HG02870 (cell line): ENCODE results near the gene CHL1.
A peak's percentile ranks its signal among the peaks of the same experiment; 100 is the strongest.
"Not testable (repeated sequence)": the region's sequence is repeated elsewhere in the genome, so short reads cannot be mapped to it uniquely, and the experiment has no call there.

ENCODE experiments used
- ATAC-seq: cut with Tn5 transposase; IDR thresholded peaks from one replicate; pipeline ENCODE4 v1.9.1; 2021; ENCODE audit warnings: mild to moderate bottlenecking, moderate library complexity; ENCODE audit not compliant: unreplicated experiment

Gene CHL1

DNA sequence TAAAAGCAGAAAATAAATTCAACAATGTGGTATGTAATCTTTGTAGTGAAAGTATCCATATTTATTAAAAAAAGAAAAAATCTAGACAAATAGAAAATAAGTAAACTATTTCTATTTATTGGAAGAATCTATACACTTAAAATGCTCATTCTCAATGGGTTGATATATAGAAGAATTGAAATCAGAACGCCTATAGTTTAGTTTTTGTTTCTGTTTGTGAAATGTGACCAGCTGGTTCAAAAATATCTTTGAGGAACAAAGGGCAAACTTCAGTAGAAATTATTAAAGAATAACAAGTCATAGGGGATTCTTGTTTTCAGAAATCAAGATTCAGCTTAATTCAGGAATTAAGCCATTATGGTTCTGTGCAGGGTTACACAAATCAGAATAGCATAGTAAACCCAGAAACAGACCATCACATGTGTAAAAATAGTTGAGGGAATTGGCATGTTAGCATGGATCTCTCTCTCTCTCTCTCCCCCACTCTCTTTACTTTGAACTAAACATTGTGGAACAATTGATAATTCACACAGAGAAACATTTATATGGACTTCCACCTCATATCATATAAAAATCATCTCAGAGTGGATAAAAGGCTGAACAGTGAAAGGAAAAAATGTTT, 134.0 kb downstream of the CHL1 start:
- no peak for ATAC-seq

DNA sequence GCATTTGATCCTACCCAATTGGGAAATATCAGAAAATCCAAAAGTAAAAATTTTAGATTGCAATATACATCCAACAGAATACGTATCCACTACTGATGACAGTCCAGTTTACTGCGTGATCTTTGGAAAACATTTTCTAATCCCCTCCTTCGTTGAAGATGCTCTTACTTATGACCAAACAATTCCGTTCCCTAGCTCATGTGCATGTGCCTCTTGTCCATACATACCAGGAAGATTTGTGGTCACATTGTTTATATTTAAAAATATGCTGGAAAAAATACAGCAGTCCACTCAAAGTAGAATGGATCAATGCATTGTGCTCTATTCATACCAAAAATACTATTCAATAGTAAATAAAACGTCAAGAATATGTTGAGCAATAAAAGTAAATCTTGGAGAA, 135.3 kb downstream of the CHL1 start:
- ATAC-seq = no peak

DNA sequence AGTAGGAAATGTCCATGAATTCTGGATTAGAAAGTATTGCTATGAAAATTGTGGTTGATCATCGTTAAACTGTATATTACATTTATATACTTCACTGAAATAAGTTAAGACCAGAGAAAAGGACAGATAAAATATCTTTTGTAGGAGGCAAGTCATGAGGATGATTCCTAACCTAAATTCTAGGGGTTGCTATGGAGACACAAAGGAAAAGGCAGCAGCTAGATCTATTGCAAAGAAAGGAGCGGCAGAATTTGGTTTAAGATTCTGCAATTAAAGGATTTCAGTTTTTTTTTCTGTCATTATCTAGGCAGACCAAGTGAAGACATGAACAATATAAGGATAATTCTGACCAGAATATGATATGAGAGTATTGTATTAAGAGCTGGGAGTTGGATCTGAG, 136.1 kb downstream of the CHL1 start:
- ATAC-seq = no peak

DNA sequence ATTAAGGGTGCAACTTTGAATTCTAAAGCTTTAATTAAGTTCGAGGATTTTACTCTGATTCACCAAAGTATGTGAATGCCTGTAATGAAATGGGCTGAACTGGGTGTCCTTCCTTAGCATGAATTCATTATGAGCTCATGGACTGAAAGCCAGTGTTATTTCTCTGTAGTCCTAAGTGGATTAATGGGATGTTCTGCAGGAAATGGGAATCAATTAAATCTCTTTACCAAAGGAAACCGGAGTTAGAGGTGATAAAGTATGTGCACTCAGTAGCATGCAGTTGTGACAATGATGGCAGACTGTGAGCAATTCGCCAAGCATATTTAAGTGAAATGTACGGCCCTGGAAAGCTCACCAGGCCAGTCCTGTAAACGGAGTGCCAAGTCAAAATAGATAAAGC, 138.7 kb downstream of the CHL1 start:
- no peak for ATAC-seq

DNA sequence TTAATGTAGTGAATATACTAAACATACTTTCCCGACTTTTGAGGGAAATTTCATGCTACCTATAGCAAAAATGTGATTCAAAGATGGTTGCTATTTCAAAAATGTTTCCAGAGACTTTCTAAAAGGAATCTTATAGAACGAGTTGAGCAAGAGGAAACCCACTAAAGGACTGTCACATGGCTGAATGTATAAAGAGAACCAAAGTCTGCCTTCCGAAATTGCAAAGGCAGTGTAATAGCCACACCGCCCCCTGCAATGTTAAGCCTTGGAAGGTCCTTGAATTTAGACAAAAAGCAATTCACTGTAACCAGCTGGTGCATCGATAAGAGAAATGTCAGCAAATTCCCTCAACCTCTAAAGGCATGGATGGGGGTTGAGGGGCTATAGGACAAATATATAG, 142.8 kb downstream of the CHL1 start:
- ATAC-seq = no peak

DNA sequence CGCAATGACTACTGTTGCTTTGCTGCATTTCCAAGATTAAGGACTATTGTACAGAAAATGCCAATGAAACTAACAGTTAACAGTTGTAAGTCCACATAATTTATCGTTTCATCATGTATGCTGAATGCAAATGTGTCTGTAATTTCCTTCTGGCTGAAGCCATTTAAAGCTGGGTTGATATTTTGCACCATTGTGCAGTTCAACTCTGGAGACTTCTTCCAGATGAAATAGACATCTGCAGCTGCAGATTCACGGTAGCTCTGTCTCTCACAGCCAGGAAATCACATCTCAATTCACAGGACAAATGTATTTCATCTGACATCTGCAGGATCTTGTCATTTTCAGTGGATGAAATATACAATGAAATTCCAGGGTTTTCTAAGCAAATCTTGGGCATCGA, 145.4 kb downstream of the CHL1 start:
- no peak for ATAC-seq

DNA sequence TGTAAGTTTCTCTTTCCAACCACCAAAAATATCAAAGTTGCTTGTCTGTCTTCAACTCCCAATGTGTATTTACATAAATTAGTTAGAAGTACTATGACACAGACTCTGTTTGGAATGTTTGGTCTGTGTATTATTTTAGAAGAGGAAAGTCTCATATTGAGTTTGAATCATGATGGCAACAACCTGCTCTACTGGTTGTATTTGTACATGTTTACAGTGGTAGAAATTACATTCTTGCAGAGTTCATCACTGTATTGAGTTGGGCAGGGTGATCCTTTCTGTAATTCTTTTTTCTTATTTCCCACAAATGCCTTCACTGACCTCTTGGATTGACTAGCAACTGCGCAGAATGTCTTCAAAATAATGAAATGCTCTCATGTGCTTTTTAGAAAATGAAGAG, 149.6 kb downstream of the CHL1 start:
- no peak for ATAC-seq

DNA sequence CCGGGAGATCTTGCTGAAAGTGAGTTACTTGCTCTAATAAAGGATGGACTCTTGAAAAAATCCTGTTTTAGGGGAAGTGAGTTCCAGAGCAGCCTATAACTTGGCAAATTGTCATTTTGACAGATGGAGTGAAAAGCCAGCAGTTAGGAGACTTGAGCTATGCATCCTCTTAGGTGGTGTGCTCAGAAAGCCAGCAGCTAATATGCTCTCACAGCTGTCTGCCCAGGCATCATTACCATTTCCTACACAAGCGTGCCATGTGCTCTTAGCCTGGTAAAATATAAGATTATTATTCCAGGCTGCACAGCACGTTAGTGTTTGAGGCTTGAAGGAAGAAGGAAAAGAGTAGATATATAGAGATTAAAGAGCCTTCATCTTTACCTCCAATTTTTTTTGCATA, 151.0 kb downstream of the CHL1 start:
- ATAC-seq = no peak

DNA sequence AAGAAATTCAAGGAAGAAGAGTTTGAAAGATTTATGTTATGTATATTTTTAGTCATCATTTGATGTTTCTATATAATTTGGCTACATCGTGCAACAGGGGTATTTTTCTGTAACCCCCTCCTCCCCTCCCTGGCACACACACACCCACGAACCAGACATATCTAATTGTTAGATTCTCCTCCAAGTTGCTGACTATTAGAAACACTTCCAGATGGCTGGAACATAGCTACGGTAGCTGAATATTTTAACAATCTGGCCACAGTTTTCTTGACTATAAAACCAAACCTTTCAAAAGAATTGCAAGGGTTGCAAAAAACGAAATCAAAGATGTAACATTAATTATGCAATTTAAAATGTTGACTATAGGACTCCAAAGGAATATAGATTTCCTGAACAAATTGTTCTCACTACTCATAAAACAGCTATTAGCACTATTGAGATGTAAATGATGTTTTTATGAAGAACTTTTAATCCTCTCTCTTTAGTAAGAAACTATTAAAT, 154.4 kb downstream of the CHL1 start:
- no peak for ATAC-seq

DNA sequence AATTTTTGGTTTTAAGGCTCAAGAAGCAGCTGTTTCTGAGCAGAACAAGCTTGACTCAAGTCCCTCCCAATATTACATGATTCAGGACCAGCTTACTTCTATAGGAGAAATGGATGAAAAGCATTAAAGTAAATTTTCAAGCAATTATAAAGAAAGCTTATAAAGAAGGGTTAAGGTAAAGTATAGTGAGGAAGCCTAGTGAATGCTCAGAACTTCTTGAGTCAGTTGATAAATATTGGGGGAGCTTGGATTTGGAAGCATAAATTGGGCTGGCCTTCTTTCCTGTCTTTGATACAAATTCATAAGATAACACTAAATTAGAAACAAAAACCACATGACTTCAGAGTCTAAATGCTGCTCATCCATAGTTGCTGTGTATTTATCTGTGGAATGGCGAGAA, 156.0 kb downstream of the CHL1 start:
- ATAC-seq = no peak

DNA sequence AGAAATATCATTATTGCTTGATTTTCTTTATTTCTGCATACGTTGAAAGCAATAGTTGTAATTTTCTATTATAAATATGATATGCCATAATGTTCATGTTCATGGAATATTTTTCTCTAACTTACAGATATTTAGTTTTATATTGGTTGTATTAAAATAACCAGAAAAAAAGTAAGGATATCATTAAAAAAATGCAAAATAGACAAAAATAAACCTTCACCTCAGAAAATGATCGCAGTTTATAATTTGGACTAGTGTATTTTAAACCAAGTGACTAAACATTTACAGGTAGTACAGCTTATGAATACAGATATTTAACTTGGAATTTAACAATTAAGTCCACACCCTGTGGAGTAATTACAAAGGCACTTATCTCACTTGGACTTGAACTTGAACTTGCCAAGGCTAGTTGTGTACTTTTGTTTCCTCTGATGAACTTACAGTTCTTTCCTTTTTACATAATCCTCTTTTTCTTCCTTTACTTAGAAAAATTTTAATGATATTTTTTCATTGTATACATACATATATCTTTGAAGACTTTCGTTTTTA, 156.7 kb downstream of the CHL1 start:
- ATAC-seq = no peak

DNA sequence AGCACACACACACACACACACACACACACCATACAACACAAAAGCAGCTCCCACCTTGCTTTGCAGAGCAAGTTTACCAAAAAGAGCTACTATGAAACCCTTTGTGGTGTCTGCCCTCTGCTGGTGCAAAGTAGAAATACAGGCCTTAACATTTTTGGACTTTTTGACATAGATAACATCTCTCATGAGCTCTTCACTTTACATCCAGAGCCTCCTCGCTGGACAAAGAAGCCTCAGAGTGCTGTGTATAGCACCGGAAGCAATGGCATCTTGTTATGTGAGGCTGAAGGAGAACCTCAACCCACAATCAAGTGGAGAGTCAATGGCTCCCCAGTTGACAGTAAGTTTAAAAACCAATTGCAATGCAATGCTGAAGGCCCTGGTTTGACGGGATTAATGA, 157.9 kb downstream of the CHL1 start:
- peak; percentile 61 for ATAC-seq

DNA sequence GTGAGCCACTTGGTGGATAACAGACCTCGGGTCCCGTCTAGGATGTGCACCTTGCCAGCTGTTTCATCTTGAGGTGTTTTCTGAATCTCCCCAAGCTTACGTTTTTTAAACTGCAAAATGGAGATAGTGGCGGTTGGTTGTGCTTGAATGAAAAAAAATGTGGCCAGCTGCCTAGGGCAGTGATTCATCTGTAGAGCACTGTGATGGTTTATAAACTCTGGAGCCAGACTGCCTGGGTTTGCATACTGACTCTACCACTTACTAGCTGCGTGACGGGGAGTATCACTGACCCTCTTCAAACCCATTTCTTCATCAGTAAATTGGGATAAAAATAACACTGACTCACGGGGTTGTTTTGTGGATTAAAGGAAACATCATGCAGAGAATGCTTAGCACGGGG, 159.1 kb downstream of the CHL1 start:
- ATAC-seq = peak; percentile 66

DNA sequence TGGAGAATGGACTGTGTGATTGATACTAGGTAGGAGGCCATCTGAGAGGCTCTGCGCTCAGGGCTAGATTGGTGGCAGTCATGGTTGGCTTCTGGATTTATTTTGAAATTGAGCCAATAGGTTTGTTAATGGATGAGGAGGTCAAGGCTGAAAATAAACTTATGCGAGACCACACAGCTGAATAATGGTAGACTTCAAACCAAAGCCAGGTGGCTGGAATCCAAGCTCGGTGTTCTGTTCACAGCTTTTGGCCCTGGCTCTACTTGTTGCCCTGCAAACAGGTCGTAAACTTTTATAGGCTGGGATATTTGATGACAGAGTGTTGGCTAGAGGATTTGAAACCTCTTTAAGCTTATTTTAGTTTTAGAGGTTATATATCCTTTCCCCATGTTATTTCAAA, 160.4 kb downstream of the CHL1 start:
- ATAC-seq = no peak

DNA sequence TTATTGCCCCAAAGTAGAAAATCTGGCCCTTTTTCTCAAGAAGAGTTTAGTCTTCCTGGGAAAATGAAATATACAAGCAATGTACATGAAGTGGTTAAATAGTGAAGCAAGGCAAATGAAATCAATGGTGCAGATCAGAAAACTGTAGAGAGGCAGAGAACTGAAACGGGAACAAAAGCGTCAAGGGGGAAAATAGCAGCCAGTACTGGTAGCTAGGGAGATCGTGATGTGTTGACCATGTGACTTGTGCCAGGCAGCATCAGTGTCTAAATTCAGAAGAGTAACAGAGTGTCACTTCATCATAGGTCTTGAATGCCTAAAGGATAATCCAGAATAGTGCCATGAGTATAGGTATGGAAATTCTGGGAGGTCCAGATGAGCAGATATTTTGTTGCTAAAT, 163.1 kb downstream of the CHL1 start:
- ATAC-seq = no peak

DNA sequence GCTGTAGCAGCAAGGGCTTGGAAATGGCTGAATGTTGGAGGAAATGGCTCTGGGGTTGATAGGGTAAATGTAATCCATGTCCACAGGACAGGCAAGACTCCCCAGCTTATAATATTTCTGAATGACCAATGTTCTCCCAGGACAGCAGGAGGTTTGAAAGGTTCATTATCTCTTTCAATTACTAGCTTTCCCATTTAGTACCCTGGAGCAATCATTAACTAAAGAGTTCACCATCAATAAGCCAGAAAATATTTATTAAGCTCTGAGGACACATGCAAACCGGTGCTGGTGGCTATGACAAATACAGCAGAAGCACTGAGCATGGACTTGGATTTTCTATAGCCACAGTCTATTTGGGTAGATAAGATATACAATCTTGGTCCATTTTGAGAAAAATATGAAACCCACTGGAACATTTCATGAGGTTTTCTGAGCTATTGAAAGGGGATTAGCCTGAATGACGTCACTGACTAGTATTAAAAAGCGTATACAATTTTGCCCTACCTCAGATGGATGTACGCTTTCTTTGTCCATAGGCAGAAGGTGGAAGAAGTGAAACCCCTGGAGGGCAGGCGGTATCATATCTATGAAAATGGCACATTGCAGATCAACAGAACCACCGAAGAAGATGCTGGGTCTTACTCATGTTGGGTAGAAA, 166.2 kb downstream of the CHL1 start:
- ATAC-seq = no peak

DNA sequence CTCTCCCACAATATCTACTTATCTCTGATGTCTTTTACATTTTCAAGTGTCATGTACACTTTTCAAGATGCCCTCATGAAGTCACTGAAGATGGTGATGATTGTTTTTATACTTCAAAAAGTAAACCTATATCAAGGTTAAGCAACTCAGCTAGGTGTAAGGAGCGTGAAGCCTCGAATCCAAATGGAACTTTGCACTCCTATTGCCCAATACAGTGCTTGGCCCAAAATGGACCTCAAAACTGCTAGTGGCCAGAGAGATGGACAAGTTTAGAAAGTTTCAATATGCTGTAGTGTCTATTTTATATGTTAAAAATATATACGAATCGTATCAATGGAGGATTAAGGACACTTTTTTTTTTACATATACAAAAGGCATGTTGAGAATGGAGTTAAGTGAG, 167.7 kb downstream of the CHL1 start:
- no peak for ATAC-seq

DNA sequence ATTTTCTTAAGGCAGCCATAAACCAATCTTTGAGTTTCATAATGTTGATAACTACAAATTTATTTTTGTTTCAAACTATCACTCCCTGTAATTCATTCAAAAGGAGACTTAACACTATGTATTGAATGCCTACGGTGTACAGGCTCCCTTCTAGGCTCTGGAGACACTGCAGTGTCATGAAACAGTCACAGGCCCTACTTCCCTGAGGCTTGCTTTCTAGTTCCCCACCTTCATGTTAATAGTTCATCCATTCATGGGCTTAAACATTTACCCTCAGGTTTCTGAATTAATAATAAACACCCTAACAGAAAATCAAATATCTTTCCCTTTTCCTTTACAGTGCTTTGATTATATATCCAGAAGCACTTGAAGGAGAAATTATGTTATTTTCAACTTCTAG, 168.7 kb downstream of the CHL1 start:
- no peak for ATAC-seq

DNA sequence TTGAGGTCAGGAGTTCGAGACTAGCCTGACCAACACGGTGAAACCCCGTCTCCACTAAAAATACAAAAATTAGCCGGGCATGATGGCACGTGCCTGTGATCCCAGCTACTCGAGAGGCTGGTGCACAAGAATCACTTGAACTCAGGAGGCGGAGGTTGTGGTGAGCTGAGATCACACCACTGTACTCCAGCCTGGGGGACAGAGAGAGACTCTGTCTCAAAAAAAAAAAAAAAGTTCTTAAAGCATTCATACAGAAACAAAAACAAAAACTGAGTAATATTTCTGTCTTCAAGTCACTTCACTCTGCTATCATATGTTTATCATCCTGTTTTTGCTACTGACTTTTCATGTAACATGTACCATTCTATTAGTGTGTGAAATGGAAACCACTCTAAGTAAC, 169.7 kb downstream of the CHL1 start:
- ATAC-seq = not testable (repeated sequence)

DNA sequence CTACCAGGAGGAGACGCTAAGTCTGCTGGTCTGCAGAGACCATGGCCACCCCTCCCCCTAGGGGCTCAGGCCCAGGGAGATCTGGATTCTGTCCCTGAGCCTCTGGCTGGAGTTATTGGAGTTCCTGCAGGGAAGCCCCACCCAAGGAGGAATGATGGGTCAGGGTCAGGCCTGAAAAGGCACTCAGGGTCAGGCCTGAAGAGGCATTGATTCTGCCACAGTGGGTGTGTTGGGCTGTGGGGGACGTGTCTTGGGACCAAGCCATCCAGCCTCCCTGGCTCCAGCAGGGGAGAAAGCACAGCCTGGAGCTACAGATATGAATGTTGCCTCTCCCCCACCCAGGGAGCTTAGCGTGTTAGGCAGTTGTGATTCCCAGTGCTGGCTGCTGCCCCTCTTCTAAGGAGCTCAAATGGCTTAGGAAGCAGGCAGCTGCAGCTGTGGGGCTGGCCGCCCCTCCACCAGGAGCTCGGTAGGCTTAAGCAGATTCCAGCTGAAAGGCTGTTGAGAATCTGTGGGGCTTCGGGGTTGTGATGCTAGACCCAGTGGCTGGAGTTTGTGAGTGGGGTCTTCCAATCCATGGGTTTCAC, 176.7 kb downstream of the CHL1 start:
- ATAC-seq = no peak

DNA sequence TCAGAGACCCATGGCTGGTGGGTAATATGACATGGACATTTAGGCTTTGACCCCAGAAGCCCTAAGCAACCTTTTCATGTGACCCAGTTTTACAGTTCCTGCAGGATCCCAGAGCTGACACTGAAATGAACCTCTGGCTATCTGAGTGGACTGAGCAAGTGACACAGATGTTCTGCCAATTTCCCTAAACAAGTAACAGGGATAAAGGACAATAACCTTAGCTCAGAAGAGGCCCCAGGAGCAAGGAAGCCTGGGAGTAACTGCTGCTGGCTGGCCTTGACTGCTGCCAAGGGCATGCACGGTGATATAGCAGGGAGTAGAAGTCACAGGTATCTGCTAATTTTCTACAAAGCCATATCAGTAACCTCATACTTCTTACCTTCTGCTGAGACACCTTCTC, 177.9 kb downstream of the CHL1 start:
- no peak for ATAC-seq

DNA sequence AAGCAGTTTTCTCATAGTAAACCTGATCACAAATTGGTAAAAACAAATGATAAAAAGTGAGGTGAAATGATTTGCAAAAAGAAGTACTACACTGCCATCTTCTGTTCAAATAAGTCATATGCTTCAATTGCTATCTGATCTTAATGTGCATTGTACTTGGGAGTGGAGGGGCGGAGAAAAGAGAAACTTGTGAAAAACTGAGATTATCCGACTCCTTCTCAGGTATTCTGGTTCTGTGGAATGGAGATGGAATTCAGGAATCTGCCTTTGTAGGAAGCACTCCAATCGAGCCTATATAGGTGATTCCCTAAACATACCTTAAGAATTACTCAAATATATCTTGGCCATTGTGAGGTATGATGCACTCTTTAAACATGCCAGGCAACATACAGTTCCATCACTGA, 180.6 kb downstream of the CHL1 start:
- peak; percentile 60 for ATAC-seq
